Activated CD8-positive, alpha-beta T cell treated with anti-CD3 and anti-CD28 coated beads for 36 hours (primary cell): ENCODE data around the gene GLTPD2. TPM values are rescaled to one million over a fixed set of nuclear protein-coding genes. Genes with fewer than 3 reads are reported as not detected.
"Not testable (repeated sequence)": the region's sequence is repeated elsewhere in the genome, so short reads cannot be mapped to it uniquely, and the experiment has no call there.

ENCODE experiments used
- ATAC-seq: fragments of 200-7000 bp; cut with Tn5 transposase; one replicate; pipeline ENCODE4 v1.10.0; 2021; ENCODE audit warnings: mild to moderate bottlenecking, moderate library complexity
- CTCF ChIA-PET: fragments of 350-600 bp; sonication (Branson Sonifier 250); formaldehyde crosslinking; loops from one replicate; lab custom pipeline; 2021; ENCODE audit warnings: antibody characterized with exemption; lab: Charles Lee
- POLR2A ChIA-PET: fragments of 350-600 bp; sonication (Branson Sonifier 250); formaldehyde crosslinking; loops from one replicate; lab custom pipeline; 2021; ENCODE audit warnings: antibody characterized with exemption; lab: Charles Lee
- DNase-seq: peaks from one replicate; pipeline ENCODE4 v3.0.0-alpha.2; 2020
- H3K27ac Mint-ChIP-seq: one replicate; pipeline ENCODE4 v1.8.0; 2021; ENCODE audit warnings: mild to moderate bottlenecking, mixed read lengths
- H3K27me3 Mint-ChIP-seq: one replicate; pipeline ENCODE4 v1.8.0; 2021; ENCODE audit warnings: mixed read lengths
- H3K36me3 Mint-ChIP-seq: one replicate; pipeline ENCODE4 v1.8.0; 2021; ENCODE audit warnings: low read depth, mixed read lengths
- H3K4me1 Mint-ChIP-seq: one replicate; pipeline ENCODE4 v1.8.0; 2021; ENCODE audit warnings: low read depth, mixed read lengths
- H3K4me3 Mint-ChIP-seq: one replicate; pipeline ENCODE4 v1.8.0; 2021; ENCODE audit warnings: mild to moderate bottlenecking, moderate library complexity, mixed read lengths
- H3K9me3 Mint-ChIP-seq: one replicate; pipeline ENCODE4 v1.8.0; 2021; ENCODE audit warnings: mixed read lengths
- intact Hi-C: fragments of 100-400 bp; cut with micrococcal nuclease; formaldehyde crosslinking; loops from one replicate; pipeline ENCODE4 v1.10.0; 2022
- total RNA-seq, 2 experiments: library from RNA; stranded (reverse); gene quantifications; one replicate each; pipeline ENCODE4 v1.2.3, GENCODE V29; 2021
- TF ChIP-seq, protein P1 (sequence below): fragments of 200-600 bp; IDR thresholded peaks from one replicate; pipeline ENCODE4 v1.8.0; 2022; ENCODE audit warnings: antibody characterized with exemption, mild to moderate bottlenecking

Gene GLTPD2
- total RNA-seq, 2 experiments from 2014 or later = not detected

DNA sequence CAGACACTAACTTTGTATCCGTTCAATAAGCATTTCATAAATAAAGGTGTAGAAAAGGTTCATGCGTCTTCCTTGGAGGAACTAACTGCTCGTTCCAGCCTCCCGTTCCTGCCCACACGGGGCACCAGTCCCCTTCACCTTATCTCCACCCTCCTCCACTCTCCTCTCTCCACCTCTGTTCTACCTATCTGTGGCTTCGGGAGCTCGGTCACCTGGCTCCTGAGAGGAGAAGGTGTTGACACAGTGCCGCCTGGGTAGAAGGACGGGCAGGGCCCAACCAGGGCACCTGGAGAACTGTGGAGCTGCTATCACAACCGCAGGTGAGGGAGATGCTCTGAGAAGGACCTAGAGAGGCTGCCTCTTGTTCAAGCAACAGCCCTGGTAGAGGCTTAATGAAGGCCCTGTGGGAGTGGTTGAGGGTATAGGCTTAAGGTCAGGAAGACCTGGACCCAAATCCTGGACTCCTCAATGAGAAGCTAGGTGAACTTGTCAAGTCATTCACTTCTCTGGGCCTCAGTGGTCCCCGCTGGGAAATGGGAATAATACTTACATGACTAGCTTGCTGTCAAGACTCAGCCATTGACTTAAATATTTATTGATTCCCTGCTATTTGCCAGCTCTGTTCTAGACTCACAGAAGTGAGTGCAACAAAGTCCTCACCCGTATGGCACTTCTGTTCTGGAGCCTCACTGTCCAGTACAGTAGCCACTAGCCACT lies 34.8 kb downstream of the GLTPD2 start:
- CTCF ChIA-PET = interaction anchor here (1.2 kb wide), 1 partner anchor 10 kb away, joined by 3 read pairs; the partner anchor contains the start of gene MINK1
- ATAC-seq = no peak
- DNase-seq = no peak
- TF ChIP-seq, protein P1, sequence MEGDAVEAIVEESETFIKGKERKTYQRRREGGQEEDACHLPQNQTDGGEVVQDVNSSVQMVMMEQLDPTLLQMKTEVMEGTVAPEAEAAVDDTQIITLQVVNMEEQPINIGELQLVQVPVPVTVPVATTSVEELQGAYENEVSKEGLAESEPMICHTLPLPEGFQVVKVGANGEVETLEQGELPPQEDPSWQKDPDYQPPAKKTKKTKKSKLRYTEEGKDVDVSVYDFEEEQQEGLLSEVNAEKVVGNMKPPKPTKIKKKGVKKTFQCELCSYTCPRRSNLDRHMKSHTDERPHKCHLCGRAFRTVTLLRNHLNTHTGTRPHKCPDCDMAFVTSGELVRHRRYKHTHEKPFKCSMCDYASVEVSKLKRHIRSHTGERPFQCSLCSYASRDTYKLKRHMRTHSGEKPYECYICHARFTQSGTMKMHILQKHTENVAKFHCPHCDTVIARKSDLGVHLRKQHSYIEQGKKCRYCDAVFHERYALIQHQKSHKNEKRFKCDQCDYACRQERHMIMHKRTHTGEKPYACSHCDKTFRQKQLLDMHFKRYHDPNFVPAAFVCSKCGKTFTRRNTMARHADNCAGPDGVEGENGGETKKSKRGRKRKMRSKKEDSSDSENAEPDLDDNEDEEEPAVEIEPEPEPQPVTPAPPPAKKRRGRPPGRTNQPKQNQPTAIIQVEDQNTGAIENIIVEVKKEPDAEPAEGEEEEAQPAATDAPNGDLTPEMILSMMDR = no peak
- POLR2A ChIA-PET = no interaction called here
- Mint-ChIP-seq H3K4me3 (no peak overlapping the region), H3K9me3 (no peaks in the 10 kb centered on the region), H3K4me1 (no peaks in the 10 kb centered on the region), H3K27me3 (no peaks in the 10 kb centered on the region), H3K27ac (no peak overlapping the region), H3K36me3 (no peaks in the 10 kb centered on the region)
- intact Hi-C loops = no loop called here

DNA sequence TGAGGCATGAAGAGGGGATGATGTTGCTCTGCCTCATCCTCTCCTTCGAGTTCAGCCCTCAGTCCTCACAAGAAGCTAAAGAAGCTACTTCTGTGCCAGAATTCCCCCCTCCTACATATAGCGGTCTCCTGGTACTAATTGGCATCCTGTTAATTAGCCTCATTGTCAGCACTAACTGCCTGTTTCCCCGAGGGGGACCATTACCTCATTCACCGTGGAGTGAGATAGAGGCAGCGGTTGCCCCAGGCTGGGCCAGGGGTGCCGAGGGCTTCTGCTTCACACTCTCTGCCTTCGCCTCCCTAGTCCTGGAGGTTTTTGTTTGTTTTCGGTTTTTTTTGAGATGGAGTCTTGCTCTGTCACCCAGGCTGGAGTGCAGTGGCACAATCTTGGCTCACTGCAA lies 38.6 kb downstream of the GLTPD2 start:
- TF ChIP-seq, protein P1 = no peak
- CTCF ChIA-PET = no interaction called here
- POLR2A ChIA-PET = no interaction called here
- Mint-ChIP-seq H3K4me3 (no peak overlapping the region), H3K36me3 (no peaks in the 10 kb centered on the region), H3K4me1 (peaks cover 1% of the 10 kb centered on the region), H3K9me3 (no peaks in the 10 kb centered on the region), H3K27me3 (no peaks in the 10 kb centered on the region), H3K27ac (no peak overlapping the region)
- no peak for DNase-seq
- intact Hi-C loops = no loop called here
- no peak for ATAC-seq

DNA sequence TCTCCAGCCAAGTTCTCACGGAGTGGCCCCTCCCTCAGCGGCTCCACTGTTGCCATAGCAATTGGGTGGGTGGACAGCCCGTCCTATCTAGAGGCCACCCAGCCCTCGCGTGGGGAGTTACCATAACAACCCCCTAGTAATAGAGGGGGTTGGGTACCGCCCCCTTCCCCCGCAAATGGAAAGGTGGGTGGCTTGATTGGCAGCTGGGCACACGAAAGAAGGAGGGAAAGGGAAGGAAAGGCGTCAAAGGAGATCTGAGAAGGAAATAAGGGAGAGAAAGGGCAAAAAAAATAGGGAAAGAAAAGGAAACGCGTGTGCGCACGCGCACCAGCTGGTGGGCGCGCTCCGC lies 44.0 kb downstream of the GLTPD2 start:
- ATAC-seq = peak; percentile 14
- H3K9me3 Mint-ChIP-seq, H3K36me3 Mint-ChIP-seq, H3K27me3 Mint-ChIP-seq, intact Hi-C loops, POLR2A ChIA-PET, DNase-seq: not testable (repeated sequence)
- H3K4me3 Mint-ChIP-seq = peak overlapping the region; percentile 86
- peak overlapping the region; percentile 93 for H3K27ac Mint-ChIP-seq
- CTCF ChIA-PET = interaction anchor here (1.1 kb wide), 1 partner anchor 9 kb away, joined by 3 read pairs; no protein-coding TSS in a partner anchor
- H3K4me1 Mint-ChIP-seq = peaks cover 17% of the 10 kb centered on the region

DNA sequence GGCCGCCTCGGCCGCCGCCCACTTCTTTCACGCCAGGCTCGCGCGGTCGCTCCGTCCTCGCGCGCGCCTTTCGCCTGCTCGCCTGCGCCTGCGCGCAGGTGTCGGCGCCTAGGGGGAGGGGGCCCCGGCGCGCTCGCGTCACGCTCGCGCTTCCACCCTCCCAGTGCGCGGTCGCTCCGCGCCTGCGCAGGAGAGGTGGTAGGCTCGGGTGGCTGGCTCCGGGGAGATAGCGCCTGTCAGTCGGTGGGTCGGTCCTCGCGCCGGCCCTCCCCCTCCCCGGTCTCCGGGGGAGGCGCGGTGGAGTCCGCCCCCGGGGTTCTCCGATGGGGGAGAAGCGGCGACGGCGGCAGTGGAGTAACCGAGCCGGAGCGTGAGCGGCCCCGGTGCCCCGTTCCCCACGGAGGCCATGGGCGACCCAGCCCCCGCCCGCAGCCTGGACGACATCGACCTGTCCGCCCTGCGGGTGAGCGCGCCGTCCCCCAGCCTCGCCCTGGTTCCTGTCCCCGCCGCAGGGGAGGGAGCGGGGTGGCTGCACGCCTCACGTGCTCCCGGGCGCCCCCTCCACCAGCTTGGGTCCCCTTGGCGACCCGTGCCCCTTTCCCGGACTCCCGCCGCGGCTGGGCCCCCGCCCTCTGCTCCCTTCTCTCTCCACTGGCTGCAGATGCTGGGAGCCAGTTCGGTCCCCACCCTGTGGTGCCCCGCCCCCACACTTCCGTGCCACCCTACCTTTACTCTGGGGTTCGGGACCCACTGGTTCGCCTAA lies 44.6 kb downstream of the GLTPD2 start, which contains the start of gene MINK1:
MINK1 (plus strand) TSS at position 163 of the 763 bp plus-strand sequence; CDS start at position 407, 244 bp downstream.
- TF ChIP-seq, protein P1 = no peak
- H3K36me3 Mint-ChIP-seq = peaks cover 2% of the 10 kb centered on the region
- H3K4me3 Mint-ChIP-seq = peak within 1 kb of the TSS; percentile 86
- intact Hi-C loops = no loop called here
- POLR2A ChIA-PET = interaction anchor here (0.7 to 1.9 kb wide), 2 partner anchors 44 to 67 kb away, joined by 4 to 8 read pairs; partner anchors contain the start of gene GLTPD2
- peak within 1 kb of the TSS; percentile 93 for H3K27ac Mint-ChIP-seq
- no peaks in the 10 kb centered on the region for H3K27me3 Mint-ChIP-seq
- CTCF ChIA-PET = interaction anchor here (1.1 kb wide), 1 partner anchor 10 kb away, joined by 3 read pairs; no protein-coding TSS in a partner anchor
- H3K4me1 Mint-ChIP-seq = peaks cover 17% of the 10 kb centered on the region
- H3K9me3 Mint-ChIP-seq = no peaks in the 10 kb centered on the region
- DNase-seq (peak; percentile 85), ATAC-seq (peak; percentile 97)

DNA sequence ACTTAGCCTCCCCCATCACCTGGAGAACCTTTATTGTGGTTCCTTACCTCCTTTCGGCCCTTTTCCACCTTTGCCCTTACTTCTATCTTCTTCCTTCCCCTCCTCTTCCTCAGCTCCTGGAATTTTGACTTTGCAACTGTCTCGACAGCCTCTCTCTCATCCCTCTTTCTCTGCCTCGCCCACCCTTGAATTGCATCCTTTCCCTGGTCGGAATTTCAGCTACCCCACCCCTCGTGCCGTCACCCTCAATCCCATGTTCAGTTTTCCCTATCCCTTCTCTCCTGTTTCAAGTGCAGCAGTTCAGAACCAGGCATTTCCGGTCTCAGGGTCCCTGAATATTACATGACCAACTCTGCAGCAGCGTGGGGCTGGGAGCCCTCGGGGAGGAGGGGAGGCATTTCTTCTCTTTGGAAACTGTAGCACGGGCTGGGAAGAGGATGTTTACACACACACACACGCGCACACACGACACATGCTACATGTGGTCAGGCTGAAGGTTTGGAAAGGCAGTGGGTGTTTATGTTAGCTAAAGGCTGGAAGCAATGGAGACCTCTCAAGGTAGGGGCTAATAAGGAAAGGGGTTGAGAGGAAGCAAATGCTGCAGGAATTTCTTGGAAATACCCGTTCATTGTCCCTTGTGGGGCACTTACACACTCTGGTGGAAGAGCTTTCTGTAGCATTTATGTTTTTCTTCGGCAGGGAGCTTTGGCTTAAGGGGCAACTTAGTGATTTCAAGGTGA lies 45.3 kb downstream of the GLTPD2 start:
- ChIA-PET POLR2A (interaction anchor here (0.7 to 1.9 kb wide), 2 partner anchors 44 to 66 kb away, joined by 4 to 8 read pairs; partner anchors contain the start of gene GLTPD2), CTCF (interaction anchor here (1.1 kb wide), 1 partner anchor 11 kb away, joined by 3 read pairs; no protein-coding TSS in a partner anchor)
- peaks cover 2% of the 10 kb centered on the region for H3K36me3 Mint-ChIP-seq
- no peak for ATAC-seq
- DNase-seq = peak; percentile 20
- no peaks in the 10 kb centered on the region for H3K9me3 Mint-ChIP-seq
- H3K4me1 Mint-ChIP-seq = peaks cover 18% of the 10 kb centered on the region
- H3K27ac Mint-ChIP-seq = peak overlapping the region; percentile 82
- intact Hi-C loops = no loop called here
- H3K4me3 Mint-ChIP-seq = peak overlapping the region; percentile 82
- TF ChIP-seq, protein P1 = no peak
- H3K27me3 Mint-ChIP-seq = no peaks in the 10 kb centered on the region
